ENCODE measurements around the gene DLGAP1. TPM values are rescaled to one million over a fixed set of nuclear protein-coding genes. Genes with fewer than 3 reads are reported as not detected.

Gene DLGAP1
- total RNA-seq, 1 experiment from 2014 or later: not detected

- Mint-ChIP-seq H3K9me3 (ENCODE audit: unreplicated experiment) (no peaks in the 10 kb centered on the region), H3K4me1 (ENCODE audit: insufficient read depth, unreplicated experiment) (no peaks in the 10 kb centered on the region), H3K27me3 (ENCODE audit: insufficient read depth, unreplicated experiment) (no peaks in the 10 kb centered on the region), H3K4me3 (ENCODE audit: unreplicated experiment) (no peak overlapping the region), H3K27ac (ENCODE audit: low read depth, unreplicated experiment) (no peak overlapping the region), H3K36me3 (ENCODE audit: insufficient read depth, unreplicated experiment) (no peaks in the 10 kb centered on the region)
- ChIA-PET POLR2A (interaction anchor here (0.6 to 3.4 kb wide), 6 partner anchors 12 to 430 kb away, joined by 3 to 9 read pairs (median 3); no protein-coding TSS in a partner anchor), CTCF (interaction anchor here (0.5 to 4.3 kb wide), 84 partner anchors 9 to 1970 kb away, joined by 3 to 77 read pairs (median 4); no protein-coding TSS in a partner anchor)
- TF ChIP-seq CTCF (IDR thresholded peaks at IDR 0.05; ENCODE audit: unreplicated experiment): peak; percentile 73
- DNase-seq (ENCODE audit: unreplicated experiment): peak; percentile 77
- intact Hi-C loops (cut with micrococcal nuclease): loop anchor here (10.0 kb wide), 2 partner anchors 711 to 1059 kb away; no protein-coding TSS in a partner anchor
- no TSS peak for BruUV-seq (replicated peaks)
Observed at GRCh38 chr18:3995476-3996102, 459.5 kb downstream of the DLGAP1 start.

GRCh38 chr18:3993941-3994687 is 461.0 kb downstream of the DLGAP1 start:
- DNase-seq (ENCODE audit: unreplicated experiment): no peak
- ChIA-PET CTCF (interaction anchor here (1.0 to 4.3 kb wide), 35 partner anchors 9 to 1062 kb away, joined by 3 to 77 read pairs (median 6); no protein-coding TSS in a partner anchor), POLR2A (interaction anchor here (0.6 to 3.4 kb wide), 3 partner anchors 8 to 1296 kb away, joined by 3 to 9 read pairs (median 3); no protein-coding TSS in a partner anchor)
- TF ChIP-seq CTCF (IDR thresholded peaks at IDR 0.05; ENCODE audit: unreplicated experiment): no peak
- no peaks in the 10 kb centered on the region for H3K27me3 Mint-ChIP-seq (ENCODE audit: insufficient read depth, unreplicated experiment)
- no peaks in the 10 kb centered on the region for H3K4me1 Mint-ChIP-seq (ENCODE audit: insufficient read depth, unreplicated experiment)
- no TSS peak for BruUV-seq (replicated peaks)
- intact Hi-C loops (cut with micrococcal nuclease): loop anchor here (10.0 kb wide), 2 partner anchors 709 to 1061 kb away; no protein-coding TSS in a partner anchor
- H3K27ac Mint-ChIP-seq (ENCODE audit: low read depth, unreplicated experiment): no peak overlapping the region
- H3K9me3 Mint-ChIP-seq (ENCODE audit: unreplicated experiment): no peaks in the 10 kb centered on the region
- no peak overlapping the region for H3K4me3 Mint-ChIP-seq (ENCODE audit: unreplicated experiment)
- no peaks in the 10 kb centered on the region for H3K36me3 Mint-ChIP-seq (ENCODE audit: insufficient read depth, unreplicated experiment)

DNA sequence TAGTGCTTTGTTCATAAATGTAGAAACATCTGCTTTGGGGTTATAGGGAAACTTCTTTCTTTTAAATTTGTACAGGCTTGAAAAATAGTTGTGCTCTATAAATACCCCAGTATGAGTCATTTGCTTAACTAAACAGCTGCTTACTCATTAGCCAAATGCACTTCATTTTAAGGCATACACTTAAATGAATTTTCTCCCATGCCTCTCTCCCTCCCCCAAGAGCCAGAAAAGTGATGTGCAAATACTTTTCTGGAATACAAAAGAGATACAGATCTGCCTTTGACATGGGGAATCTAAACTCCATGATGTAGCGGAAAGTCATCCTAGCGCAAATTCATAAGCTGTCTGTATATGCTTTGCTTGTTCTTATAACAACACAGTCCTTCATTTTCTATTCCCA is 469.4 kb downstream of the DLGAP1 start:
- ChIA-PET POLR2A (interaction anchor here (0.6 to 1.1 kb wide), 3 partner anchors 9 to 212 kb away, joined by 3 read pairs; no protein-coding TSS in a partner anchor), CTCF (interaction anchor here (0.6 to 5.5 kb wide), 15 partner anchors 10 to 696 kb away, joined by 3 to 52 read pairs (median 4); no protein-coding TSS in a partner anchor)
- intact Hi-C loops (cut with micrococcal nuclease): no loop called here
- Mint-ChIP-seq H3K9me3 (ENCODE audit: unreplicated experiment) (no peaks in the 10 kb centered on the region), H3K4me1 (ENCODE audit: insufficient read depth, unreplicated experiment) (peaks cover 21% of the 10 kb centered on the region), H3K27me3 (ENCODE audit: insufficient read depth, unreplicated experiment) (no peaks in the 10 kb centered on the region), H3K4me3 (ENCODE audit: unreplicated experiment) (no peak overlapping the region), H3K27ac (ENCODE audit: low read depth, unreplicated experiment) (no peak overlapping the region), H3K36me3 (ENCODE audit: insufficient read depth, unreplicated experiment) (no peaks in the 10 kb centered on the region)
- peak; percentile 13 for DNase-seq (ENCODE audit: unreplicated experiment)
- no peak for TF ChIP-seq CTCF (IDR thresholded peaks at IDR 0.05; ENCODE audit: unreplicated experiment)
- BruUV-seq (replicated peaks): no TSS peak

- TF ChIP-seq CTCF (IDR thresholded peaks at IDR 0.05; ENCODE audit: unreplicated experiment): no peak
- Mint-ChIP-seq H3K4me3 (ENCODE audit: unreplicated experiment) (no peak overlapping the region), H3K27me3 (ENCODE audit: insufficient read depth, unreplicated experiment) (no peaks in the 10 kb centered on the region), H3K9me3 (ENCODE audit: unreplicated experiment) (no peaks in the 10 kb centered on the region), H3K36me3 (ENCODE audit: insufficient read depth, unreplicated experiment) (no peaks in the 10 kb centered on the region), H3K27ac (ENCODE audit: low read depth, unreplicated experiment) (peak overlapping the region; percentile 1), H3K4me1 (ENCODE audit: insufficient read depth, unreplicated experiment) (peaks cover 21% of the 10 kb centered on the region)
- CTCF ChIA-PET: interaction anchor here (0.6 to 5.5 kb wide), 14 partner anchors 10 to 704 kb away, joined by 3 to 52 read pairs (median 4); no protein-coding TSS in a partner anchor
- no peak for DNase-seq (ENCODE audit: unreplicated experiment)
- intact Hi-C loops (cut with micrococcal nuclease): no loop called here
- POLR2A ChIA-PET: interaction anchor here (0.8 kb wide), 1 partner anchor 211 kb away, joined by 3 read pairs; no protein-coding TSS in a partner anchor
- BruUV-seq (replicated peaks): no TSS peak
Observed at GRCh38 chr18:3985020-3985419, 470.1 kb downstream of the DLGAP1 start.
